ENCODE data around the gene MBD3.
"Not testable (repeated sequence)": the region's sequence is repeated elsewhere in the genome, so short reads cannot be mapped to it uniquely, and the experiment has no call there.

Gene MBD3

GRCh38 chr19:1533510-1534150 is 59.0 kb downstream of the MBD3 start:
- peak; percentile 55 for DNase-seq

- DNase-seq, result no peak
Observed at GRCh38 chr19:1532003-1532402, 60.7 kb downstream of the MBD3 start.

- DNase-seq, result no peak
Observed at GRCh38 chr19:1531587-1531986, 61.1 kb downstream of the MBD3 start.

GRCh38 chr19:1530856-1531255 is 61.8 kb downstream of the MBD3 start:
- not testable (repeated sequence) for DNase-seq

GRCh38 chr19:1529430-1529816 is 63.2 kb downstream of the MBD3 start:
- no peak for DNase-seq

GRCh38 chr19:1528596-1529429 is 63.9 kb downstream of the MBD3 start:
- no peak for DNase-seq

GRCh38 chr19:1527650-1528309 is 64.9 kb downstream of the MBD3 start:
- no peak for DNase-seq

GRCh38 chr19:1526979-1527649 is 65.6 kb downstream of the MBD3 start:
- no peak for DNase-seq

- no peak for DNase-seq
Observed at GRCh38 chr19:1526066-1526778, 66.4 kb downstream of the MBD3 start.

GRCh38 chr19:1525343-1525742 is 67.3 kb downstream of the MBD3 start:
- DNase-seq, result no peak

GRCh38 chr19:1524972-1525325 is 67.7 kb downstream of the MBD3 start:
- DNase-seq, result no peak

- no peak for DNase-seq
Observed at GRCh38 chr19:1524287-1524971, 68.2 kb downstream of the MBD3 start.

Data from NCI-H69 (cell line).